Adrenal gland (tissue), 12 donors: ENCODE measurements around the gene ASXL2. TPM values are rescaled to one million over a fixed set of nuclear protein-coding genes. Genes with fewer than 3 reads are reported as not detected.

Experiments used
- DNase-seq, 7 donors: peaks; one replicate each; pipeline ENCODE4 v3.0.0-alpha.2; 2019 to 2020
- H3K27ac ChIP-seq, 5 donors: fragments of 200-600 bp; sonication (generic) in 4 of 5; 1 replicate in 3 of 5; 2 replicates in 2 of 5; pipeline versions ENCODE4 v1.5.1 to v1.8.0; 2016 to 2020; ENCODE audit warnings: mild to moderate bottlenecking in 1 of 5
- H3K27me3 ChIP-seq: fragments of 200-600 bp; 2 replicates; pipeline ENCODE4 v1.8.0; 2021
- H3K36me3 ChIP-seq, 2 donors: fragments of 200-600 bp; replicated peaks in 1 of 2; 1 replicate in 1 of 2; 2 replicates in 1 of 2; pipeline versions ENCODE4 v1.5.1 to v1.8.0; 2018 to 2022
- H3K4me1 ChIP-seq, 2 donors: fragments of 200-600 bp; replicated peaks in 1 of 2; 1 replicate in 1 of 2; 2 replicates in 1 of 2; pipeline versions ENCODE4 v1.5.1 to v1.8.0; 2018 to 2021
- H3K4me3 ChIP-seq, 4 donors: fragments of 200-600 bp; sonication (generic) in 3 of 4; one replicate each; pipeline ENCODE4 v1.5.1; 2016 to 2018
- H3K9me3 ChIP-seq, 3 donors: fragments of 200-600 bp; sonication (generic) in 1 of 3; replicated peaks in 1 of 3; 1 replicate in 2 of 3; 2 replicates in 1 of 3; pipeline versions ENCODE4 v1.5.1 to v1.8.0; 2016 to 2021
- CTCF ChIP-seq, 6 experiments: fragments of 450-650 bp in 4 of 6; fragments of 200-600 bp in 2 of 6; sonication (generic) in 1 of 6; IDR thresholded peaks; 1 replicate in 5 of 6; 2 replicates in 1 of 6; pipeline versions ENCODE4 v1.5.1 to v1.8.0; 2016 to 2021; ENCODE audit warnings: antibody characterized with exemption in 6 of 6, mild to moderate bottlenecking in 2 of 6, moderate library complexity in 1 of 6
- POLR2A ChIP-seq, 2 donors: fragments of 450-650 bp; IDR thresholded peaks; one replicate each; pipeline ENCODE4 v1.6.1; 2017; ENCODE audit warnings: antibody characterized with exemption in 2 of 2, mild to moderate bottlenecking in 2 of 2, moderate library complexity in 1 of 2
- WGBS, 4 donors: extraction: QIAGEN DNeasy Blood & Tissue Kit in 2 of 4; methylation state at CpG; one replicate each; pipeline versions ENCODE4 v1.1.5 to v1.1.7; 2013 to 2017; 5-methylcytosine and 5-hydroxymethylcytosine counted together
- intact Hi-C, 2 donors: fragments of 100-400 bp; cut with DNase I; formaldehyde crosslinking; loops; one replicate each; pipeline versions ENCODE4 v1.14.1 to v1.15.0; 2022 to 2023
- polyA plus RNA-seq, 3 donors: library from polyadenylated mRNA; stranded (reverse); fragments of 200-250 nt in 2 of 3; fragments of 350-450 nt in 1 of 3; fragmentation: Illumina TruSeq in 1 of 3; extraction: RNeasy Lipid Tissue Mini Kit (QIAGEN cat#74804) in 1 of 3; gene quantifications; one replicate each; pipeline ENCODE4 v1.2.3, GENCODE V29; 2013 to 2014
- total RNA-seq, 9 donors: library from RNA; depleted of rRNA in 4 of 9; stranded (reverse); fragments of >200 nt in 4 of 9; fragments of 120-200 nt in 1 of 9; fragmentation: NEBNext Ultra II Directional in 1 of 9; extraction: Animal tissue kit (Norgen Biotek cat#: 25700) in 1 of 9; gene quantifications; one replicate each; pipeline versions ENCODE4 v1.1.0 to v1.2.4, GENCODE V29; 2013 to 2023
- donor health status: healthy with polysubstance abuse.
- donor health status: Bipolar disorder and iron deficiency.
- donor health status: DM: yes; HTN: yes; CAD: no.
- donor health status: DM: no; HTN: no; CAD: no.
- donor health status: DM: no; HTN: no; CAD: no.
- donor health status: DM: yes; HTN: yes; CAD: no.

Gene ASXL2
- total and polyA plus RNA-seq, 12 donors, result 1.4 to 41.8 (median 20.9) TPM

DNA sequence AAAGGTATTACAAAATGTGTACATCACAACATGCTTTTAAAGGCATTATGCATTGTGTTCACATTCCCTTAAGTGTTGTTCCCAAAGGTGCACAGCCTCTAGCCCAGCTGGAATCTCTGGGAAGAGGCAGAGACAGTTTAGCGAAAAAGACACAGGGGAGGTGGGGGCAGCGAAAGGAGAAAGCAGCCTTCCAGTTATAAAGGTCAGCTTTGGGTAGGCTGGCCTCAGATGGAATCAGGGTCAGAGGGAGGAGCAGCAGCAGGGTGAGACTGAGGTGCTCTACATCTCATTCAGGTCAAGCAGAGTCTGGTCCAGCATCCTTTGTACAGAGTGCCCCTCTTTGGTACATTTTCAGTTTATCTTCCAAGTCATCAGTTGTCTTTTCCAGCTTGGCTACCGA is 68.6 kb downstream of the ASXL2 start:
- Histone ChIP-seq H3K27ac (no peak overlapping the region), H3K9me3 (no peaks in the 10 kb centered on the region), H3K4me1 (peaks cover 0 to 4% of the 10 kb centered on the region in 2 donors), H3K4me3 (no peak overlapping the region), H3K36me3 (peaks cover 0 to 9% of the 10 kb centered on the region in 2 donors), H3K27me3 (no peaks in the 10 kb centered on the region)
- 91 to 96% (median 92%) methylated on average over 3 of the region's 3 CpGs for WGBS, 4 donors
- TF ChIP-seq CTCF (IDR thresholded peaks at IDR 0.05), result no peak
- TF ChIP-seq POLR2A (IDR thresholded peaks at IDR 0.05), result no peak
- intact Hi-C loops, result no loop called here
- DNase-seq, result no peak

- no peaks in the 10 kb centered on the region for H3K9me3 ChIP-seq
- TF ChIP-seq CTCF (IDR thresholded peaks at IDR 0.05), result no peak
- TF ChIP-seq POLR2A (IDR thresholded peaks at IDR 0.05), result no peak
- no peak overlapping the region for H3K27ac ChIP-seq
- peaks cover 0 to 25% of the 10 kb centered on the region in 2 donors for H3K36me3 ChIP-seq
- 87 to 96% (median 91%) methylated on average over 2 of the region's 2 CpGs for WGBS, 4 donors
- H3K4me1 ChIP-seq, result no peaks in the 10 kb centered on the region
- intact Hi-C loops, result no loop called here
- no peaks in the 10 kb centered on the region for H3K27me3 ChIP-seq
- no peak overlapping the region for H3K4me3 ChIP-seq
- DNase-seq, result no peak
These were observed 70.3 kb downstream of the ASXL2 start for GRCh38 chr2:25808006-25808383.

DNA sequence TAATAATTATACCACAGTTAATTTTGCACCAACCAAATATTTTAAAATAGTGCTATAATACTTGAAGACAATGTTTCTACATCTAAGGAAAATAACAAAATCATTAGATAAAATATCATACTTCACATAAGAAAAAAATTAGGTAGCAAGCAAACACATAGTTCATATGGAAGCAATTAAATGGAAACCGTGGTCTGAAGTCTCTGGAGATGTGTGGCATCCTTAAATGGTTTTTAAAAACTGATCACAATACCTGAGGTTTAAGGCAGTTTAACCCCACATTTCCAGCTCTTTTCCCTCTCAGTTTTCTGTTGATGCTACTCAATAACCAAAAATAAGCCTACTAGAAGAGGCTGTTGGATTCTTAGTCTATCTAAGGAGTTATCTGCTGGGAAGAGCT is 71.3 kb downstream of the ASXL2 start:
- H3K4me1 ChIP-seq, result no peaks in the 10 kb centered on the region
- TF ChIP-seq CTCF (IDR thresholded peaks at IDR 0.05) (no peak), POLR2A (IDR thresholded peaks at IDR 0.05) (no peak)
- H3K4me3 ChIP-seq, result no peak overlapping the region
- WGBS, 4 donors, result 80 to 93% (median 91%) methylated on average over 1 of the region's 1 CpG
- no peak for DNase-seq
- H3K9me3 ChIP-seq, result no peaks in the 10 kb centered on the region
- intact Hi-C loops, result no loop called here
- H3K36me3 ChIP-seq, result peaks cover 0 to 25% of the 10 kb centered on the region in 2 donors
- no peak overlapping the region for H3K27ac ChIP-seq
- no peaks in the 10 kb centered on the region for H3K27me3 ChIP-seq

DNA sequence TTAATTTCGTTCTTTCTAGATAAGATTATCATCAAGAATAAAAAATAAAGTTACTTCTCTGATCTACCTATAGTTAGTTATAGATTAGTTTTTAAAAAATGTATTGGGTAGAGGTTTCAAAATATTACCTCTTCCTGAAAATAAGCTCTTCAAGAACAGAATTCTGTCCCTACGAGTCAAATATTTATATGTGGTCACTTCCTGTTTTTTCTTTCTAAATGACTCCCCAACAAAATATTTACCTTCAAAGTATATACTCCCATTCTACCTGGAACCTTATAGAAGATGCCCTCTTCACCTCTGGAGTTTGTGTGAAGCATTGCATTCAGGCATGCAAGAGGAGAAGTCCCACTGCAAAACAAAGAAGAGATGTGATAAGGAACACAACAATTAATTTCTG is 72.3 kb downstream of the ASXL2 start:
- Histone ChIP-seq H3K9me3 (no peaks in the 10 kb centered on the region), H3K4me3 (no peak overlapping the region), H3K4me1 (no peaks in the 10 kb centered on the region), H3K27me3 (no peaks in the 10 kb centered on the region), H3K27ac (no peak overlapping the region), H3K36me3 (peaks cover 0 to 25% of the 10 kb centered on the region in 2 donors)
- DNase-seq, result no peak
- intact Hi-C loops, result no loop called here
- TF ChIP-seq CTCF (IDR thresholded peaks at IDR 0.05), result no peak
- WGBS, 4 donors, result 83 to 98% (median 84%) methylated on average over 2 of the region's 2 CpGs
